ENCODE results near the gene C14orf132. TPM values are rescaled to one million over a fixed set of nuclear protein-coding genes. Genes with fewer than 3 reads are reported as not detected.

C14orf132 gene
- total RNA-seq, 1 donor from 2014 or later, result 8.0 TPM

DNA sequence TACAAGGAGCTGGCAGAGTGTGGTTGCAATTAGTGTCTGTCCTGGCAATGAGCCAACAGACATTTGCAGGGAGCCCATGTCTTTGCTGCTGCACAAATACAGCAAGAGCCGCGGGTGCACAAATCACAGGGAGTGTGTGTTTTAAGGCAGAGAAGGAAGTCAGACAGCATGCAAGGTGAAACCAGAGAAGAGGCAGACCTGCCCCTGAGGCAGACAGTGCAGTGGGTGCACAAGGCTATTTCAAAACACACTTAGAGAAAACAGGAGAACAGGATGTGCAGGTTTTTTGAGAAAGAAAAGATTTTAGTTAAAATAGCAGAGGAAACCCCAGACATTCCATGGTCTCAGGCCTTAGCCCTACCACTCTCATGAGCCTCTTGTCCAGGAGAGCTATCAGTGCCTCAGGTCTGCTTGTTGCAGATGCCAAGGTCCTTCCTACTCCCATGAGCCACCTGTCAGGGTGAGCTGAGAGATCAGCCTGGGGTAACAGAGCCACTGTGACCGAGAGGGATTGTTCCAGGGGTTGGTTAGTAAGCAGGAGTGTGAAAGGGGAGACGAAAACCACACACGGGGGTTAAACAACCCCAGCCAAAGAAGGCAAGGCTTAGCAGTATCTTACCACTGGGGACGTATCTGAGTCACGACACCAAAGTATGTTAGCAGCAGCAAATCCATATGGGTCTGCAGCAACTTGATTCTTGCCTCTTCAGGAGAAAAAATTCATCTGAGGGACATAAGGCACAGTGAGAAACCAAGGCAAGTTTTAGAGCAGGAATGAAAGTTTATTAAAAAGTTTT lies 78.1 kb downstream of the C14orf132 start:
- H3K4me1 ChIP-seq (ENCODE audit: insufficient read depth, low read length), result peaks cover 2% of the 10 kb centered on the region
- H3K9me3 ChIP-seq (ENCODE audit: insufficient read depth, low read depth, low read length), result no peaks in the 10 kb centered on the region
- no peaks in the 10 kb centered on the region for H3K79me2 ChIP-seq (ENCODE audit: insufficient read depth, low read length)
- H3K4me1 Mint-ChIP-seq (ENCODE audit: low read depth, unreplicated experiment), result peaks cover 19% of the 10 kb centered on the region
- no peak overlapping the region for H3K27ac Mint-ChIP-seq (ENCODE audit: unreplicated experiment)
- peaks cover 10% of the 10 kb centered on the region for H3K9me3 Mint-ChIP-seq (ENCODE audit: unreplicated experiment)
- H3K27me3 ChIP-seq (ENCODE audit: insufficient read depth, low read length), result no peaks in the 10 kb centered on the region
- H3K27me3 Mint-ChIP-seq (ENCODE audit: low read depth, unreplicated experiment), result peaks cover 1% of the 10 kb centered on the region
- H3K9ac ChIP-seq (ENCODE audit: low read length), result no peak overlapping the region
- no peak overlapping the region for H3K4me3 ChIP-seq (ENCODE audit: insufficient read depth, low read depth, low read length)
- H4K20me1 ChIP-seq (ENCODE audit: insufficient read depth, low read length), result no peaks in the 10 kb centered on the region
- no peak overlapping the region for H3K27ac ChIP-seq (ENCODE audit: low read depth, low read length)
- no peaks in the 10 kb centered on the region for H3K36me3 Mint-ChIP-seq (ENCODE audit: low read depth, unreplicated experiment)
- DNase-seq (ENCODE audit: low read depth), result peak; percentile 45
- no peak overlapping the region for H3K4me2 ChIP-seq (ENCODE audit: low read length)
- H2AFZ ChIP-seq (ENCODE audit: low read depth, low read length), result no peak overlapping the region
- no peak for FAIRE-seq
- no peak for TF ChIP-seq EZH2 (IDR thresholded peaks at IDR 0.05; ENCODE audit: insufficient read depth, low read length)
- TF ChIP-seq, protein P1, sequence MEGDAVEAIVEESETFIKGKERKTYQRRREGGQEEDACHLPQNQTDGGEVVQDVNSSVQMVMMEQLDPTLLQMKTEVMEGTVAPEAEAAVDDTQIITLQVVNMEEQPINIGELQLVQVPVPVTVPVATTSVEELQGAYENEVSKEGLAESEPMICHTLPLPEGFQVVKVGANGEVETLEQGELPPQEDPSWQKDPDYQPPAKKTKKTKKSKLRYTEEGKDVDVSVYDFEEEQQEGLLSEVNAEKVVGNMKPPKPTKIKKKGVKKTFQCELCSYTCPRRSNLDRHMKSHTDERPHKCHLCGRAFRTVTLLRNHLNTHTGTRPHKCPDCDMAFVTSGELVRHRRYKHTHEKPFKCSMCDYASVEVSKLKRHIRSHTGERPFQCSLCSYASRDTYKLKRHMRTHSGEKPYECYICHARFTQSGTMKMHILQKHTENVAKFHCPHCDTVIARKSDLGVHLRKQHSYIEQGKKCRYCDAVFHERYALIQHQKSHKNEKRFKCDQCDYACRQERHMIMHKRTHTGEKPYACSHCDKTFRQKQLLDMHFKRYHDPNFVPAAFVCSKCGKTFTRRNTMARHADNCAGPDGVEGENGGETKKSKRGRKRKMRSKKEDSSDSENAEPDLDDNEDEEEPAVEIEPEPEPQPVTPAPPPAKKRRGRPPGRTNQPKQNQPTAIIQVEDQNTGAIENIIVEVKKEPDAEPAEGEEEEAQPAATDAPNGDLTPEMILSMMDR (IDR thresholded peaks at IDR 0.05; ENCODE audit: insufficient read depth, low read depth, low read length), result no peak
- no peak overlapping the region for H3K4me3 Mint-ChIP-seq (ENCODE audit: unreplicated experiment)
- H3K36me3 ChIP-seq (ENCODE audit: insufficient read depth, low read length), result no peaks in the 10 kb centered on the region

DNA sequence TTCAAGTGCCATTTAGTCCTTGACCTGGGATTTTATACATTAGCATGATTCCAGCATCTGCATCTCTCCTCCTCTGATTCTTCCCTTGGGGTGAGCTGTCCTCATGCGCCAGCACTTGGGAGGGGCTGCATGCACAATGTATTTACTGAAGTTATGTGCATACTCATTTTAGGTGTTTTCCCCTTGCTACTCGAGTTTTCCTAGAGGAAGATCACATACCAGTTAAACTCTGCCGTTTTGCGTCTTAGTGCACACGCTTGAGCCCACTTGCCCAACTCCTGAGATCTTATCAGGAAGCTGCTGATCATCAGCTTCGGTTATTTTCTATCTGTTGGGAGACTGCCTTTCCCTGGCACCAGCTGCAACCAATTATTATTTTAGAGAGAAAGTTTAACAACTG lies 78.8 kb downstream of the C14orf132 start:
- no peak overlapping the region for H3K27ac Mint-ChIP-seq (ENCODE audit: unreplicated experiment)
- H3K27me3 ChIP-seq (ENCODE audit: insufficient read depth, low read length), result no peaks in the 10 kb centered on the region
- no peak overlapping the region for H2AFZ ChIP-seq (ENCODE audit: low read depth, low read length)
- no peaks in the 10 kb centered on the region for H3K36me3 Mint-ChIP-seq (ENCODE audit: low read depth, unreplicated experiment)
- FAIRE-seq, result no peak
- no peaks in the 10 kb centered on the region for H3K9me3 ChIP-seq (ENCODE audit: insufficient read depth, low read depth, low read length)
- H3K79me2 ChIP-seq (ENCODE audit: insufficient read depth, low read length), result no peaks in the 10 kb centered on the region
- H4K20me1 ChIP-seq (ENCODE audit: insufficient read depth, low read length), result no peaks in the 10 kb centered on the region
- peaks cover 7% of the 10 kb centered on the region for H3K9me3 Mint-ChIP-seq (ENCODE audit: unreplicated experiment)
- H3K4me3 ChIP-seq (ENCODE audit: insufficient read depth, low read depth, low read length), result no peak overlapping the region
- H3K4me2 ChIP-seq (ENCODE audit: low read length), result no peak overlapping the region
- H3K4me3 Mint-ChIP-seq (ENCODE audit: unreplicated experiment), result no peak overlapping the region
- no peak overlapping the region for H3K9ac ChIP-seq (ENCODE audit: low read length)
- H3K27me3 Mint-ChIP-seq (ENCODE audit: low read depth, unreplicated experiment), result no peaks in the 10 kb centered on the region
- peaks cover 5% of the 10 kb centered on the region for H3K4me1 ChIP-seq (ENCODE audit: insufficient read depth, low read length)
- no peaks in the 10 kb centered on the region for H3K36me3 ChIP-seq (ENCODE audit: insufficient read depth, low read length)
- peaks cover 25% of the 10 kb centered on the region for H3K4me1 Mint-ChIP-seq (ENCODE audit: low read depth, unreplicated experiment)
- H3K27ac ChIP-seq (ENCODE audit: low read depth, low read length), result no peak overlapping the region
- TF ChIP-seq, protein P1 (IDR thresholded peaks at IDR 0.05; ENCODE audit: insufficient read depth, low read depth, low read length), result no peak
- TF ChIP-seq EZH2 (IDR thresholded peaks at IDR 0.05; ENCODE audit: insufficient read depth, low read length), result no peak
- DNase-seq (ENCODE audit: low read depth), result no peak

DNA sequence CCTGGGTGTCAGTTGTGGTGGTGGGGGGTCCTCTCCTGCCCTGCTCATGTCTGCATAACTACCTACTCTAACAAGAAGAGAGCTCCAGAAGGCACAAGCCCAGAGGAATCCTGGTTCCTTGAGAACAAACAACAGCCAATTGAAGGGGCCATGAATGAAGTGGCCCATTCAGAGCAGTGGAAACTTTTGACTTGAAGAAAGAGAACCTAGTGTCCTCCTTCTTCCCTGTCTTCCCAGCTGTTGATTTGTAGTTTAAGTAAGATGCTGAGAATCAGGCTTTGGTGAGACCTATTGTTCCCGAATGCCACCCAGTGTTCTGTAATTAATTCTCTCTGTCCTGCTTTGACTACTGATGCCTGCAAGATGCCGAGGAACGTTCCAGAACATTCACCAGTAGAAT lies 79.2 kb downstream of the C14orf132 start:
- no peak for DNase-seq (ENCODE audit: low read depth)
- Histone ChIP-seq H3K4me1 (ENCODE audit: insufficient read depth, low read length) (peaks cover 5% of the 10 kb centered on the region), H3K4me2 (ENCODE audit: low read length) (no peak overlapping the region), H3K4me3 (ENCODE audit: insufficient read depth, low read depth, low read length) (no peak overlapping the region), H3K36me3 (ENCODE audit: insufficient read depth, low read length) (no peaks in the 10 kb centered on the region), H3K27me3 (ENCODE audit: insufficient read depth, low read length) (no peaks in the 10 kb centered on the region), H3K79me2 (ENCODE audit: insufficient read depth, low read length) (no peaks in the 10 kb centered on the region), H3K9ac (ENCODE audit: low read length) (no peak overlapping the region), H2AFZ (ENCODE audit: low read depth, low read length) (no peak overlapping the region), H3K9me3 (ENCODE audit: insufficient read depth, low read depth, low read length) (no peaks in the 10 kb centered on the region), H4K20me1 (ENCODE audit: insufficient read depth, low read length) (no peaks in the 10 kb centered on the region), H3K27ac (ENCODE audit: low read depth, low read length) (no peak overlapping the region)
- FAIRE-seq, result no peak
- TF ChIP-seq EZH2 (IDR thresholded peaks at IDR 0.05; ENCODE audit: insufficient read depth, low read length), result no peak
- TF ChIP-seq, protein P1 (IDR thresholded peaks at IDR 0.05; ENCODE audit: insufficient read depth, low read depth, low read length), result no peak
- Mint-ChIP-seq H3K27ac (ENCODE audit: unreplicated experiment) (no peak overlapping the region), H3K4me3 (ENCODE audit: unreplicated experiment) (no peak overlapping the region), H3K4me1 (ENCODE audit: low read depth, unreplicated experiment) (peaks cover 30% of the 10 kb centered on the region), H3K27me3 (ENCODE audit: low read depth, unreplicated experiment) (no peaks in the 10 kb centered on the region), H3K36me3 (ENCODE audit: low read depth, unreplicated experiment) (no peaks in the 10 kb centered on the region), H3K9me3 (ENCODE audit: unreplicated experiment) (peaks cover 7% of the 10 kb centered on the region)

Data from astrocyte (in vitro differentiated cells and primary cell).